ENCODE data around the gene CNTNAP2.

DNA sequence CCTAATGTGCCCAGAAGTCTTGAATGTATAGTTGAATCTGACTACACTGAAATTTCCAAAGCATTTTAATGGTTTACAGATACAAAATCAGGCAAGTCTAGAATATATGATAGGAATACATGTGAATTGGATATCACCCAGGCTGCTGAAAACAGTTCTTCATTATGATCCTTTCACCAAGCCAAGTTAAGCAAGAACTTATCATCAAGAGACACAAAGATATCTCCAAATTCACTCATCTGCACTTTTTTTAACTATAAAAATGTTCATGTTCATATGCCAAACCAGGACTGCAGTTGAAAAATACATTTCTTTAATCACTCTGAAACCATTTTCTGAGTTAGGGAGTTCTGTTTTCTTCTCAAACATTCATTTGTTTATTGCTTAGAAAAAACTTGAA lies 2061.4 kb downstream of the CNTNAP2 start:
- TF ChIP-seq, protein P1, sequence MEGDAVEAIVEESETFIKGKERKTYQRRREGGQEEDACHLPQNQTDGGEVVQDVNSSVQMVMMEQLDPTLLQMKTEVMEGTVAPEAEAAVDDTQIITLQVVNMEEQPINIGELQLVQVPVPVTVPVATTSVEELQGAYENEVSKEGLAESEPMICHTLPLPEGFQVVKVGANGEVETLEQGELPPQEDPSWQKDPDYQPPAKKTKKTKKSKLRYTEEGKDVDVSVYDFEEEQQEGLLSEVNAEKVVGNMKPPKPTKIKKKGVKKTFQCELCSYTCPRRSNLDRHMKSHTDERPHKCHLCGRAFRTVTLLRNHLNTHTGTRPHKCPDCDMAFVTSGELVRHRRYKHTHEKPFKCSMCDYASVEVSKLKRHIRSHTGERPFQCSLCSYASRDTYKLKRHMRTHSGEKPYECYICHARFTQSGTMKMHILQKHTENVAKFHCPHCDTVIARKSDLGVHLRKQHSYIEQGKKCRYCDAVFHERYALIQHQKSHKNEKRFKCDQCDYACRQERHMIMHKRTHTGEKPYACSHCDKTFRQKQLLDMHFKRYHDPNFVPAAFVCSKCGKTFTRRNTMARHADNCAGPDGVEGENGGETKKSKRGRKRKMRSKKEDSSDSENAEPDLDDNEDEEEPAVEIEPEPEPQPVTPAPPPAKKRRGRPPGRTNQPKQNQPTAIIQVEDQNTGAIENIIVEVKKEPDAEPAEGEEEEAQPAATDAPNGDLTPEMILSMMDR (IDR thresholded peaks at IDR 0.05): no peak
- TF ChIP-seq POLR2A (IDR thresholded peaks at IDR 0.05) (no peak), EP300 (IDR thresholded peaks at IDR 0.05) (no peak)

All from tibial nerve (tissue), 4 donors.